Parathyroid adenoma (tissue), 2 donors: Measurements from ENCODE around the gene SYCP3.

Experiments used
- H2AFZ ChIP-seq: fragments of 300-600 bp; sonication (generic); one replicate; pipeline ENCODE4 v1.7.0; 2017; ENCODE audit warnings: antibody characterized with exemption, mild to moderate bottlenecking
- H3K27ac ChIP-seq: fragments of 300-600 bp; sonication (generic); one replicate; pipeline ENCODE4 v1.7.0; 2017
- H3K27me3 ChIP-seq: fragments of 300-600 bp; sonication (generic); one replicate; pipeline ENCODE4 v1.7.0; 2017; ENCODE audit warnings: low read length; ENCODE audit not compliant: control insufficient read depth, insufficient read depth
- H3K36me3 ChIP-seq: fragments of 300-600 bp; sonication (generic); one replicate; pipeline ENCODE4 v1.7.0; 2017; ENCODE audit warnings: low read length; ENCODE audit not compliant: control insufficient read depth, insufficient read depth
- H3K4me1 ChIP-seq: fragments of 300-600 bp; sonication (generic); one replicate; pipeline ENCODE4 v1.7.0; 2017; ENCODE audit warnings: control low read depth
- H3K4me2 ChIP-seq: fragments of 300-600 bp; sonication (generic); one replicate; pipeline ENCODE4 v1.7.0; 2017; ENCODE audit warnings: low read length
- H3K4me3 ChIP-seq: fragments of 300-600 bp; sonication (generic); one replicate; pipeline ENCODE4 v1.7.0; 2017; ENCODE audit warnings: low read depth, low read length
- H3K79me2 ChIP-seq: fragments of 300-600 bp; sonication (generic); one replicate; pipeline ENCODE4 v1.7.0; 2017; ENCODE audit warnings: control low read depth
- H3K9ac ChIP-seq: fragments of 300-600 bp; sonication (generic); one replicate; pipeline ENCODE4 v1.7.0; 2017; ENCODE audit warnings: mild to moderate bottlenecking
- H3K9me3 ChIP-seq: fragments of 300-600 bp; sonication (generic); one replicate; pipeline ENCODE4 v1.7.0; 2017; ENCODE audit warnings: low read length; ENCODE audit not compliant: control insufficient read depth
- CTCF ChIP-seq: fragments of 300-600 bp; sonication (generic); IDR thresholded peaks from one replicate; pipeline ENCODE4 v1.7.0; 2017; ENCODE audit warnings: antibody characterized with exemption, mild to moderate bottlenecking
- donor health status: primary hyperparathyroidism.

The SYCP3 gene

GRCh38 chr12:101695706-101696105 lies 43.6 kb downstream of the SYCP3 start:
- H2AFZ ChIP-seq = peak overlapping the region; percentile 10
- no peaks in the 10 kb centered on the region for H3K36me3 ChIP-seq
- peaks cover 21% of the 10 kb centered on the region for H3K4me1 ChIP-seq
- no peak for TF ChIP-seq CTCF
- no peaks in the 10 kb centered on the region for H3K9me3 ChIP-seq
- H3K4me3 ChIP-seq = no peak overlapping the region
- peaks cover 5% of the 10 kb centered on the region for H3K79me2 ChIP-seq
- H3K9ac ChIP-seq = no peak overlapping the region
- no peaks in the 10 kb centered on the region for H3K27me3 ChIP-seq
- peak overlapping the region; percentile 93 for H3K27ac ChIP-seq
- H3K4me2 ChIP-seq = no peak overlapping the region

- no peak overlapping the region for H3K4me2 ChIP-seq
- no peaks in the 10 kb centered on the region for H3K9me3 ChIP-seq
- no peaks in the 10 kb centered on the region for H3K27me3 ChIP-seq
- peaks cover 5% of the 10 kb centered on the region for H3K79me2 ChIP-seq
- H3K36me3 ChIP-seq = no peaks in the 10 kb centered on the region
- no peak overlapping the region for H3K27ac ChIP-seq
- H3K4me3 ChIP-seq = no peak overlapping the region
- H2AFZ ChIP-seq = no peak overlapping the region
- H3K9ac ChIP-seq = no peak overlapping the region
- peaks cover 18% of the 10 kb centered on the region for H3K4me1 ChIP-seq
- no peak for TF ChIP-seq CTCF
Measured at GRCh38 chr12:101694986-101695385, 44.3 kb downstream of the SYCP3 start.

- Histone ChIP-seq H3K4me2 (no peak overlapping the region), H3K4me1 (peaks cover 18% of the 10 kb centered on the region), H3K9ac (no peak overlapping the region), H3K79me2 (peaks cover 5% of the 10 kb centered on the region), H3K4me3 (no peak overlapping the region), H3K27ac (no peak overlapping the region), H3K27me3 (no peaks in the 10 kb centered on the region), H3K36me3 (no peaks in the 10 kb centered on the region), H3K9me3 (no peaks in the 10 kb centered on the region), H2AFZ (no peak overlapping the region)
- TF ChIP-seq CTCF = no peak
Measured at GRCh38 chr12:101694297-101694848, 44.9 kb downstream of the SYCP3 start.

GRCh38 chr12:101691503-101692096 lies 47.7 kb downstream of the SYCP3 start:
- Histone ChIP-seq H3K27ac (no peak overlapping the region), H3K36me3 (no peaks in the 10 kb centered on the region), H2AFZ (no peak overlapping the region)

More at GRCh38 chr12:101691503-101692096, 47.7 kb downstream of the SYCP3 start:
- Histone ChIP-seq H3K9ac (no peak overlapping the region), H3K9me3 (no peaks in the 10 kb centered on the region), H3K4me3 (no peak overlapping the region), H3K79me2 (no peaks in the 10 kb centered on the region), H3K27me3 (no peaks in the 10 kb centered on the region), H3K4me2 (no peak overlapping the region), H3K4me1 (peaks cover 12% of the 10 kb centered on the region)
- TF ChIP-seq CTCF = no peak
